HCT116 (cell line): Measurements from ENCODE around the gene BBS9. TPM values are rescaled to one million over a fixed set of nuclear protein-coding genes. Genes with fewer than 3 reads are reported as not detected.

Experiments used
- ATAC-seq: fragments of 200-7000 bp; cut with Tn5 transposase; 2 replicates; pipeline ENCODE4 v1.9.1; 2020; ENCODE audit warnings: mild to moderate bottlenecking, moderate library complexity
- BruUV-seq: library from RNA; stranded (reverse); fragments of 400-500 nt; replicated peaks from 2 replicates; lab custom pipeline; 2021; lab: Mats Ljungman, UMichigan
- CTCF ChIA-PET: fragments of 300-600 bp; sonication (Branson Sonifier 250); formaldehyde crosslinking; loops from one replicate; lab custom pipeline; 2021; ENCODE audit warnings: antibody characterized with exemption; lab: Charles Lee
- POLR2A ChIA-PET: fragments of 300-600, 350-600 bp; sonication (Branson Sonifier 250); formaldehyde crosslinking; loops from one replicate; lab custom pipeline; 2021; ENCODE audit warnings: antibody characterized with exemption; lab: Charles Lee
- RAD21 ChIA-PET, 2 experiments: fragments of 300-600 bp; sonication (Branson Sonifier 250); formaldehyde crosslinking; loops; one replicate each; lab custom pipeline; 2023; ENCODE audit warnings: low total read pairs in 2 of 2; ENCODE audit not compliant: uncharacterized antibody in 2 of 2, unreplicated experiment in 2 of 2, low non-redundant PET in 1 of 2; lab: Charles Lee
- DNase-seq: peaks from one replicate; pipeline ENCODE4 v3.0.0-alpha.2; 2010; ENCODE audit warnings: low read depth, low spot score
- H2AFZ ChIP-seq: fragments of 200-600 bp; shearing (Covaris generic), sonication (generic); 2 replicates; pipeline ENCODE4 v1.6.1; 2017; ENCODE audit warnings: low read depth, mixed run types, mixed read lengths, antibody characterized with exemption, low read length; ENCODE audit not compliant: poor library complexity, severe bottlenecking
- H3K27ac ChIP-seq: 2 replicates; pipeline ENCODE4 v1.5.1; 2012; ENCODE audit warnings: low read depth, low read length
- H3K27me3 ChIP-seq: fragments of 200-600 bp; sonication (generic); 2 replicates; pipeline ENCODE4 v1.6.1; 2016; ENCODE audit warnings: mixed run types, low read length, mixed read lengths; ENCODE audit not compliant: insufficient read depth
- H3K36me3 ChIP-seq, 2 experiments: fragments of 200-500 bp in 1 of 2; fragments of 200-600 bp in 1 of 2; sonication (Bioruptor generic) in 1 of 2; sonication (generic) in 1 of 2; 2 replicates each; pipeline versions ENCODE4 v1.5.1 to v1.6.1; 2014 to 2016; ENCODE audit warnings: low read length in 2 of 2, inconsistent platforms in 1 of 2, mixed read lengths in 1 of 2, mixed run types in 1 of 2; ENCODE audit not compliant: insufficient read depth in 2 of 2, control insufficient read depth in 1 of 2
- H3K4me1 ChIP-seq, 2 experiments: fragments of 200-600 bp in 1 of 2; sonication (generic) in 1 of 2; 2 replicates each; pipeline versions ENCODE4 v1.5.1 to v1.6.1; 2012 to 2017; ENCODE audit warnings: low read length in 2 of 2, inconsistent platforms in 1 of 2, mild to moderate bottlenecking in 1 of 2, mixed read lengths in 1 of 2, mixed run types in 1 of 2, moderate library complexity in 1 of 2; ENCODE audit not compliant: insufficient read depth in 2 of 2, control insufficient read depth in 1 of 2
- H3K4me2 ChIP-seq: fragments of 200-600 bp; sonication (generic); 2 replicates; pipeline ENCODE4 v1.6.1; 2017; ENCODE audit warnings: mixed run types, low read length, mixed read lengths
- H3K4me3 ChIP-seq, 2 experiments: fragments of 200-600 bp in 1 of 2; sonication (generic) in 1 of 2; replicated peaks in 1 of 2; 2 replicates each; pipeline ENCODE4 v1.5.1; 2011 to 2016; ENCODE audit warnings: low read length in 2 of 2, control low read depth in 1 of 2, low read depth in 1 of 2, mild to moderate bottlenecking in 1 of 2, mixed read lengths in 1 of 2, mixed run types in 1 of 2
- H3K79me2 ChIP-seq: fragments of 200-600 bp; sonication (generic); 2 replicates; pipeline ENCODE4 v1.6.1; 2017; ENCODE audit warnings: mild to moderate bottlenecking, mixed run types, low read length, moderate library complexity, mixed read lengths; ENCODE audit not compliant: insufficient read depth
- H3K9ac ChIP-seq: fragments of 200-600 bp; sonication (generic); 2 replicates; pipeline ENCODE4 v1.6.1; 2016; ENCODE audit warnings: low read length, mixed read lengths
- H3K9me2 ChIP-seq: fragments of 200-600 bp; sonication (generic), shearing (Covaris generic); 2 replicates; pipeline ENCODE4 v1.6.1; 2017; ENCODE audit warnings: mixed run types, mild to moderate bottlenecking, moderate library complexity; ENCODE audit not compliant: insufficient read depth
- H3K9me3 ChIP-seq, 2 experiments: fragments of 200-500 bp in 1 of 2; fragments of 200-600 bp in 1 of 2; sonication (Bioruptor generic) in 1 of 2; sonication (generic) in 1 of 2; 2 replicates each; pipeline ENCODE4 v1.6.1; 2014 to 2017; ENCODE audit warnings: low read length in 2 of 2, mixed read lengths in 2 of 2, inconsistent platforms in 1 of 2, low read depth in 1 of 2, mild to moderate bottlenecking in 1 of 2, mixed run types in 1 of 2, moderate library complexity in 1 of 2; ENCODE audit not compliant: control insufficient read depth in 1 of 2, insufficient read depth in 1 of 2
- H4K20me1 ChIP-seq: fragments of 200-600 bp; sonication (generic), shearing (Covaris generic); 2 replicates; pipeline ENCODE4 v1.6.1; 2017; ENCODE audit warnings: mixed run types, mild to moderate bottlenecking, moderate library complexity; ENCODE audit not compliant: insufficient read depth
- ATF3 ChIP-seq: IDR thresholded peaks from 2 replicates; pipeline ENCODE4 v1.6.1; 2012
- CBX3 ChIP-seq: IDR thresholded peaks from 2 replicates; pipeline ENCODE4 v1.6.1; 2012; ENCODE audit warnings: low read depth
- EGR1 ChIP-seq: IDR thresholded peaks from 2 replicates; pipeline ENCODE4 v1.6.1; 2012; ENCODE audit warnings: low read depth
- ELF1 ChIP-seq: IDR thresholded peaks from 2 replicates; pipeline ENCODE4 v1.6.1; 2012; ENCODE audit warnings: low read depth, borderline replicate concordance
- EZH2 ChIP-seq: fragments of 200-600 bp; sonication (generic); IDR thresholded peaks from 2 replicates; pipeline ENCODE4 v1.6.1; 2017; ENCODE audit warnings: antibody characterized with exemption, mixed run types
- EZH2phosphoT487 ChIP-seq: fragments of 200-600 bp; IDR thresholded peaks from 2 replicates; pipeline ENCODE4 v1.6.1; 2018; ENCODE audit warnings: antibody characterized with exemption, borderline replicate concordance
- FOSL1 ChIP-seq: IDR thresholded peaks from 2 replicates; pipeline ENCODE4 v1.6.1; 2012; ENCODE audit warnings: low read depth
- JUND ChIP-seq: IDR thresholded peaks from 2 replicates; pipeline ENCODE4 v1.6.1; 2012
- POLR2A ChIP-seq: IDR thresholded peaks from 2 replicates; pipeline ENCODE4 v1.7.0; 2011; ENCODE audit warnings: borderline replicate concordance; ENCODE audit not compliant: insufficient read depth, insufficient read length; ENCODE audit errors: extremely low read depth
- POLR2AphosphoS5 ChIP-seq: IDR thresholded peaks from 2 replicates; pipeline ENCODE4 v1.6.1; 2011; ENCODE audit warnings: mild to moderate bottlenecking, low read depth, low read length, moderate library complexity
- RAD21 ChIP-seq: IDR thresholded peaks from 2 replicates; pipeline ENCODE4 v1.6.1; 2012; ENCODE audit warnings: low read depth, mild to moderate bottlenecking
- SP1 ChIP-seq: IDR thresholded peaks from 2 replicates; pipeline ENCODE4 v1.6.1; 2012; ENCODE audit warnings: low read depth
- SRF ChIP-seq: IDR thresholded peaks from 2 replicates; pipeline ENCODE4 v1.6.1; 2012; ENCODE audit warnings: low read depth
- TCF7L2 ChIP-seq: IDR thresholded peaks from 2 replicates; pipeline ENCODE4 v1.7.0; 2011; ENCODE audit warnings: borderline replicate concordance, inconsistent platforms; ENCODE audit not compliant: insufficient read depth, insufficient read length; ENCODE audit errors: extremely low read depth
- ZBTB33 ChIP-seq: IDR thresholded peaks from 2 replicates; pipeline ENCODE4 v1.6.1; 2011; ENCODE audit warnings: mild to moderate bottlenecking, low read length, moderate library complexity; ENCODE audit not compliant: insufficient replicate concordance; ENCODE audit errors: extremely low read depth
- ZFX ChIP-seq: fragments of 450-650 bp; IDR thresholded peaks from 2 replicates; pipeline ENCODE4 v1.6.1; 2017
- ZNF274 ChIP-seq: fragments of 200-500 bp; sonication (Bioruptor generic); IDR thresholded peaks from 2 replicates; pipeline ENCODE4 v1.6.1; 2014; ENCODE audit warnings: mild to moderate bottlenecking, low read depth, low read length, inconsistent platforms
- intact Hi-C: fragments of 100-400 bp; cut with micrococcal nuclease; formaldehyde crosslinking; loops from 2 replicates; pipeline ENCODE4 v1.10.0; 2022
- total RNA-seq: library from RNA; stranded (reverse); gene quantifications from one replicate; pipeline ENCODE4 v1.2.1, GENCODE V29; 2021; ENCODE audit not compliant: unreplicated experiment
- TF ChIP-seq, protein P1 (sequence below): IDR thresholded peaks from 2 replicates; pipeline ENCODE4 v1.6.1; 2012; ENCODE audit warnings: low read depth
- TF ChIP-seq, protein P2 (sequence below), 3 experiments: fragments of 200-600 bp in 1 of 3; sonication (generic) in 1 of 3; IDR thresholded peaks in 2 of 3; conservative IDR thresholded peaks in 1 of 3; 2 replicates each; pipeline ENCODE4 v1.5.1; 2012 to 2017; ENCODE audit warnings: low read depth in 2 of 3, low read length in 2 of 3, antibody characterized with exemption in 1 of 3, borderline replicate concordance in 1 of 3, control low read depth in 1 of 3, mild to moderate bottlenecking in 1 of 3, mixed read lengths in 1 of 3, mixed run types in 1 of 3, moderate library complexity in 1 of 3; ENCODE audit not compliant: insufficient read depth in 1 of 3

BBS9 gene
- total RNA-seq, 1 experiment from 2014 or later, result 7.1 TPM

DNA sequence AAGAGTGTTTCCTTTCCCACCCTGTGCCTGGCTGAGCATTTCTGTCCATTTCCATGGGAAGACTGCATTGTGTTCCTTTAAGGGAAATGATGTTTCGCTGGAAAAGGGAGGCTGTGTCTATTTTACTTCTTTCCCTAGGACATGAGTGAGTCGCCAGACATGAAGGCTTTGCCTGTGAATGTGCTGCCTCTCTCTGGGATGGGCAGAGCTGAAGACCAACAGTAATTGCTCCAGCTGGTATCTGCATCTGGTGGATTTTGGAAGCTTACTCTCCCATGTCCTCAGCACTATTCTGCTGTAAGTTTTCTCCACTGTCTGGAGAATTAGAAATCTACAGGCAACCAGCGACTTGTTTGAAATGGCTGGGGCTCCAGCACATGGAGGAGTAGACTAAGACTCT is 511.4 kb downstream of the BBS9 start:
- H3K27me3 ChIP-seq, result no peaks in the 10 kb centered on the region
- no peak for DNase-seq
- H3K4me3 ChIP-seq, result no peak overlapping the region
- ATAC-seq, result no peak
- H3K9me3 ChIP-seq, result no peaks in the 10 kb centered on the region
- intact Hi-C loops, result no loop called here
- no peaks in the 10 kb centered on the region for H3K79me2 ChIP-seq
- no peak overlapping the region for H3K9ac ChIP-seq
- H3K27ac ChIP-seq, result no peak overlapping the region
- ChIA-PET CTCF (no interaction called here), RAD21 (no interaction called here), POLR2A (no interaction called here)
- no peak overlapping the region for H3K4me2 ChIP-seq
- no peaks in the 10 kb centered on the region for H4K20me1 ChIP-seq
- BruUV-seq, result no TSS peak
- H2AFZ ChIP-seq, result no peak overlapping the region
- no peaks in the 10 kb centered on the region for H3K9me2 ChIP-seq
- no peaks in the 10 kb centered on the region for H3K36me3 ChIP-seq
- no peaks in the 10 kb centered on the region for H3K4me1 ChIP-seq
- TF ChIP-seq, protein P1, sequence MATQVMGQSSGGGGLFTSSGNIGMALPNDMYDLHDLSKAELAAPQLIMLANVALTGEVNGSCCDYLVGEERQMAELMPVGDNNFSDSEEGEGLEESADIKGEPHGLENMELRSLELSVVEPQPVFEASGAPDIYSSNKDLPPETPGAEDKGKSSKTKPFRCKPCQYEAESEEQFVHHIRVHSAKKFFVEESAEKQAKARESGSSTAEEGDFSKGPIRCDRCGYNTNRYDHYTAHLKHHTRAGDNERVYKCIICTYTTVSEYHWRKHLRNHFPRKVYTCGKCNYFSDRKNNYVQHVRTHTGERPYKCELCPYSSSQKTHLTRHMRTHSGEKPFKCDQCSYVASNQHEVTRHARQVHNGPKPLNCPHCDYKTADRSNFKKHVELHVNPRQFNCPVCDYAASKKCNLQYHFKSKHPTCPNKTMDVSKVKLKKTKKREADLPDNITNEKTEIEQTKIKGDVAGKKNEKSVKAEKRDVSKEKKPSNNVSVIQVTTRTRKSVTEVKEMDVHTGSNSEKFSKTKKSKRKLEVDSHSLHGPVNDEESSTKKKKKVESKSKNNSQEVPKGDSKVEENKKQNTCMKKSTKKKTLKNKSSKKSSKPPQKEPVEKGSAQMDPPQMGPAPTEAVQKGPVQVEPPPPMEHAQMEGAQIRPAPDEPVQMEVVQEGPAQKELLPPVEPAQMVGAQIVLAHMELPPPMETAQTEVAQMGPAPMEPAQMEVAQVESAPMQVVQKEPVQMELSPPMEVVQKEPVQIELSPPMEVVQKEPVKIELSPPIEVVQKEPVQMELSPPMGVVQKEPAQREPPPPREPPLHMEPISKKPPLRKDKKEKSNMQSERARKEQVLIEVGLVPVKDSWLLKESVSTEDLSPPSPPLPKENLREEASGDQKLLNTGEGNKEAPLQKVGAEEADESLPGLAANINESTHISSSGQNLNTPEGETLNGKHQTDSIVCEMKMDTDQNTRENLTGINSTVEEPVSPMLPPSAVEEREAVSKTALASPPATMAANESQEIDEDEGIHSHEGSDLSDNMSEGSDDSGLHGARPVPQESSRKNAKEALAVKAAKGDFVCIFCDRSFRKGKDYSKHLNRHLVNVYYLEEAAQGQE, result no peak
- TF ChIP-seq FOSL1 (no peak), SRF (no peak), EZH2 (no peak), ZNF274 (no peak), SP1 (no peak), EGR1 (no peak), RAD21 (no peak), CBX3 (no peak), EZH2phosphoT487 (no peak), POLR2A (no peak), TCF7L2 (no peak), JUND (no peak), ELF1 (no peak), ZBTB33 (no peak), POLR2AphosphoS5 (no peak), ATF3 (no peak), ZFX (no peak)
- TF ChIP-seq, protein P2, sequence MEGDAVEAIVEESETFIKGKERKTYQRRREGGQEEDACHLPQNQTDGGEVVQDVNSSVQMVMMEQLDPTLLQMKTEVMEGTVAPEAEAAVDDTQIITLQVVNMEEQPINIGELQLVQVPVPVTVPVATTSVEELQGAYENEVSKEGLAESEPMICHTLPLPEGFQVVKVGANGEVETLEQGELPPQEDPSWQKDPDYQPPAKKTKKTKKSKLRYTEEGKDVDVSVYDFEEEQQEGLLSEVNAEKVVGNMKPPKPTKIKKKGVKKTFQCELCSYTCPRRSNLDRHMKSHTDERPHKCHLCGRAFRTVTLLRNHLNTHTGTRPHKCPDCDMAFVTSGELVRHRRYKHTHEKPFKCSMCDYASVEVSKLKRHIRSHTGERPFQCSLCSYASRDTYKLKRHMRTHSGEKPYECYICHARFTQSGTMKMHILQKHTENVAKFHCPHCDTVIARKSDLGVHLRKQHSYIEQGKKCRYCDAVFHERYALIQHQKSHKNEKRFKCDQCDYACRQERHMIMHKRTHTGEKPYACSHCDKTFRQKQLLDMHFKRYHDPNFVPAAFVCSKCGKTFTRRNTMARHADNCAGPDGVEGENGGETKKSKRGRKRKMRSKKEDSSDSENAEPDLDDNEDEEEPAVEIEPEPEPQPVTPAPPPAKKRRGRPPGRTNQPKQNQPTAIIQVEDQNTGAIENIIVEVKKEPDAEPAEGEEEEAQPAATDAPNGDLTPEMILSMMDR (IDR thresholded peaks at IDR 0.05 in 2 of 3, conservative IDR thresholded peaks at IDR 0.05 in 1 of 3; ENCODE audit: borderline replicate concordance in 1 of 3, insufficient read depth in 1 of 3, low read depth in 2 of 3, low read length in 2 of 3), result no peak
